GM23248 (cell line): ENCODE measurements around the gene NPAT. TPM values are rescaled to one million over a fixed set of nuclear protein-coding genes. Genes with fewer than 3 reads are reported as not detected.

Source experiments
- DNase-seq: peaks from one replicate; pipeline ENCODE4 v3.0.0-alpha.2; 2015
- H2AFZ ChIP-seq: fragments of 200-600 bp; sonication (generic); 2 replicates; pipeline ENCODE4 v1.6.1; 2016; ENCODE audit warnings: antibody characterized with exemption
- H3F3A ChIP-seq: fragments of 200-600 bp; sonication (generic); 2 replicates; pipeline ENCODE4 v1.6.1; 2016; ENCODE audit warnings: mild to moderate bottlenecking, antibody characterized with exemption, mixed run types; ENCODE audit not compliant: insufficient read depth
- H3K27ac ChIP-seq: fragments of 200-600 bp; sonication (generic); 2 replicates; pipeline ENCODE4 v1.5.1; 2016; ENCODE audit warnings: mild to moderate bottlenecking
- H3K27me3 ChIP-seq: fragments of 200-600 bp; sonication (generic); replicated peaks from 2 replicates; pipeline ENCODE4 v1.6.1; 2016; ENCODE audit warnings: mild to moderate bottlenecking; ENCODE audit not compliant: insufficient read depth
- H3K36me3 ChIP-seq: fragments of 200-600 bp; sonication (generic); 2 replicates; pipeline ENCODE4 v1.6.1; 2016; ENCODE audit warnings: low read depth, mild to moderate bottlenecking
- H3K4me1 ChIP-seq: fragments of 200-600 bp; sonication (generic); 2 replicates; pipeline ENCODE4 v1.6.1; 2016; ENCODE audit warnings: mild to moderate bottlenecking; ENCODE audit not compliant: insufficient read depth
- H3K4me2 ChIP-seq: fragments of 200-600 bp; sonication (generic); one replicate; pipeline ENCODE4 v1.6.1; 2016; ENCODE audit warnings: mild to moderate bottlenecking; ENCODE audit not compliant: unreplicated experiment
- H3K4me3 ChIP-seq: fragments of 200-600 bp; sonication (generic); 2 replicates; pipeline ENCODE4 v1.5.1; 2016; ENCODE audit warnings: mild to moderate bottlenecking
- H3K79me2 ChIP-seq: fragments of 200-600 bp; sonication (generic); 2 replicates; pipeline ENCODE4 v1.6.1; 2016; ENCODE audit warnings: mild to moderate bottlenecking; ENCODE audit not compliant: insufficient read depth
- H3K9ac ChIP-seq: fragments of 200-600 bp; sonication (generic); 2 replicates; pipeline ENCODE4 v1.6.1; 2016; ENCODE audit warnings: mild to moderate bottlenecking
- H3K9me2 ChIP-seq: fragments of 200-600 bp; sonication (generic); 2 replicates; pipeline ENCODE4 v1.6.1; 2016; ENCODE audit warnings: mixed run types, mild to moderate bottlenecking, moderate library complexity; ENCODE audit not compliant: insufficient read depth
- H3K9me3 ChIP-seq: fragments of 200-600 bp; sonication (generic); one replicate; pipeline ENCODE4 v1.6.1; 2017; ENCODE audit warnings: low read depth
- H4K20me1 ChIP-seq: fragments of 200-600 bp; sonication (generic); 2 replicates; pipeline ENCODE4 v1.6.0; 2016; ENCODE audit not compliant: insufficient read depth
- EZH2 ChIP-seq: fragments of 200-600 bp; sonication (generic); IDR thresholded peaks from 2 replicates; pipeline ENCODE4 v1.6.1; 2018; ENCODE audit warnings: antibody characterized with exemption, mild to moderate bottlenecking; ENCODE audit not compliant: insufficient read depth, poor library complexity, severe bottlenecking
- EZH2phosphoT487 ChIP-seq: fragments of 200-600 bp; sonication (generic); IDR thresholded peaks from 2 replicates; pipeline ENCODE4 v1.6.1; 2018; ENCODE audit warnings: antibody characterized with exemption, moderate library complexity, mild to moderate bottlenecking, low read depth; ENCODE audit not compliant: insufficient read depth
- WGBS, 2 experiments: methylation state at CpG; one replicate each; pipeline ENCODE4 v1.1.6; 2015 to 2017; ENCODE audit warnings: low lambda C conversion rate in 2 of 2, low coverage in 1 of 2; ENCODE audit errors: missing lambda C conversion rate in 2 of 2; 5-methylcytosine and 5-hydroxymethylcytosine counted together
- in situ Hi-C: fragments of 300-500 bp; cut with MboI; formaldehyde crosslinking; loops from 2 replicates; pipeline ENCODE4 v1.15.0; 2020
- polyA plus RNA-seq: library from polyadenylated mRNA; unstranded; fragments of >200 nt; fragmentation: Nextera tagmentation; extraction: Ambion mirVana; gene quantifications from 2 replicates; pipeline ENCODE4 v1.2.1, GENCODE V29; 2016
- total RNA-seq: library from RNA; depleted of rRNA; stranded (reverse); fragments of >200 nt; shearing (Covaris generic); gene quantifications from 2 replicates; pipeline ENCODE4 v1.2.3, GENCODE V29; 2014

Gene NPAT
- total and polyA plus RNA-seq, 2 experiments from 2014 or later, result 8.5 to 9.6 TPM

- H3K9ac ChIP-seq, result no peak overlapping the region
- peaks cover 95% of the 10 kb centered on the region for H3K79me2 ChIP-seq
- no peaks in the 10 kb centered on the region for H4K20me1 ChIP-seq
- H3F3A ChIP-seq, result no peaks in the 10 kb centered on the region
- no peak overlapping the region for H3K4me3 ChIP-seq
- in situ Hi-C loops, result no loop called here
- no peaks in the 10 kb centered on the region for H3K4me1 ChIP-seq
- no peak overlapping the region for H3K27ac ChIP-seq
- no peaks in the 10 kb centered on the region for H3K9me3 ChIP-seq
- H3K9me2 ChIP-seq, result no peaks in the 10 kb centered on the region
- TF ChIP-seq EZH2, result no peak
- no peak for TF ChIP-seq EZH2phosphoT487
- 88 to 95% methylated on average over 8 of the region's 8 CpGs for WGBS, 2 experiments
- no peak overlapping the region for H3K4me2 ChIP-seq
- peaks cover 22% of the 10 kb centered on the region; the same call in 1 of the 2 replicates for H3K36me3 ChIP-seq
- no peak overlapping the region for H2AFZ ChIP-seq
- no peaks in the 10 kb centered on the region for H3K27me3 ChIP-seq
- no peak for DNase-seq
These were observed 15.3 kb downstream of the NPAT start for GRCh38 chr11:108206969-108207682.

GRCh38 chr11:108206171-108206570, 16.3 kb downstream of the NPAT start:
- WGBS, 2 experiments, result 74 to 75% methylated on average over 5 of the region's 6 CpGs
- no peak for DNase-seq
- in situ Hi-C loops, result no loop called here
- no peak overlapping the region for H2AFZ ChIP-seq
- H3F3A ChIP-seq, result no peaks in the 10 kb centered on the region
- peaks cover 20% of the 10 kb centered on the region; the same call in 1 of the 2 replicates for H3K36me3 ChIP-seq
- H3K9me2 ChIP-seq, result no peaks in the 10 kb centered on the region
- peaks cover 94% of the 10 kb centered on the region for H3K79me2 ChIP-seq
- no peaks in the 10 kb centered on the region for H3K9me3 ChIP-seq
- no peaks in the 10 kb centered on the region for H3K4me1 ChIP-seq
- H3K27me3 ChIP-seq, result no peaks in the 10 kb centered on the region
- no peak overlapping the region for H3K9ac ChIP-seq
- no peak overlapping the region for H3K4me2 ChIP-seq
- TF ChIP-seq EZH2, result no peak
- TF ChIP-seq EZH2phosphoT487, result no peak
- no peak overlapping the region for H3K4me3 ChIP-seq
- H4K20me1 ChIP-seq, result no peaks in the 10 kb centered on the region
- no peak overlapping the region for H3K27ac ChIP-seq

GRCh38 chr11:108204929-108205499, 17.4 kb downstream of the NPAT start:
- Histone ChIP-seq H3K27me3 (no peaks in the 10 kb centered on the region), H3K4me2 (no peak overlapping the region), H3F3A (peaks cover 10% of the 10 kb centered on the region; the same call in 1 of the 2 replicates), H3K9me2 (no peaks in the 10 kb centered on the region; the same call in 1 of the 2 replicates), H3K9me3 (no peaks in the 10 kb centered on the region), H3K4me1 (peaks cover 6% of the 10 kb centered on the region), H3K27ac (no peak overlapping the region), H3K36me3 (peaks cover 20% of the 10 kb centered on the region; the same call in 1 of the 2 replicates), H3K4me3 (no peak overlapping the region), H3K79me2 (peaks cover 86% of the 10 kb centered on the region), H4K20me1 (no peaks in the 10 kb centered on the region), H3K9ac (no peak overlapping the region), H2AFZ (no peak overlapping the region)
- DNase-seq, result no peak
- in situ Hi-C loops, result no loop called here
- TF ChIP-seq EZH2phosphoT487 (no peak), EZH2 (no peak)
- WGBS, 2 experiments, result 96 to 98% methylated on average over 4 of the region's 4 CpGs

- Histone ChIP-seq H2AFZ (no peak overlapping the region), H3K9me2 (no peaks in the 10 kb centered on the region; the same call in 1 of the 2 replicates), H3F3A (peaks cover 15% of the 10 kb centered on the region; the same call in 1 of the 2 replicates), H3K4me2 (no peak overlapping the region), H3K27ac (no peak overlapping the region), H3K9me3 (no peaks in the 10 kb centered on the region), H3K9ac (no peak overlapping the region), H3K79me2 (peaks cover 80% of the 10 kb centered on the region), H3K27me3 (no peaks in the 10 kb centered on the region), H3K4me3 (no peak overlapping the region), H3K4me1 (peaks cover 11% of the 10 kb centered on the region), H3K36me3 (peaks cover 20% of the 10 kb centered on the region; the same call in 1 of the 2 replicates), H4K20me1 (no peaks in the 10 kb centered on the region)
- WGBS, 2 experiments, result 95 to 98% methylated on average over 9 of the region's 9 CpGs
- TF ChIP-seq EZH2phosphoT487 (no peak), EZH2 (no peak)
- in situ Hi-C loops, result no loop called here
- DNase-seq, result no peak
These were observed 18.1 kb downstream of the NPAT start for GRCh38 chr11:108204376-108204775.
